Astrocyte of the spinal cord (primary cell): ENCODE results near the gene OR7G2.
"Not testable (repeated sequence)": the region's sequence is repeated elsewhere in the genome, so short reads cannot be mapped to it uniquely, and the experiment has no call there.

ENCODE experiments used
- DNase-seq: peaks from one replicate; pipeline ENCODE4 v3.0.0; 2011; ENCODE audit warnings: low read depth, low spot score
- H3K4me3 ChIP-seq: 2 replicates; pipeline ENCODE4 v1.5.1; 2011; ENCODE audit warnings: low read depth, mild to moderate bottlenecking, low read length, moderate library complexity
- in situ Hi-C: cut with HindIII; loops from 2 replicates; pipeline ENCODE4 v1.10.0; 2017; ENCODE audit warnings: low sequenced_read_pairs
- TF ChIP-seq, protein P1 (sequence below): IDR thresholded peaks from 2 replicates; pipeline ENCODE4 v1.5.1; 2012; ENCODE audit warnings: low read depth, mild to moderate bottlenecking, low read length, inconsistent platforms

OR7G2 gene

DNA sequence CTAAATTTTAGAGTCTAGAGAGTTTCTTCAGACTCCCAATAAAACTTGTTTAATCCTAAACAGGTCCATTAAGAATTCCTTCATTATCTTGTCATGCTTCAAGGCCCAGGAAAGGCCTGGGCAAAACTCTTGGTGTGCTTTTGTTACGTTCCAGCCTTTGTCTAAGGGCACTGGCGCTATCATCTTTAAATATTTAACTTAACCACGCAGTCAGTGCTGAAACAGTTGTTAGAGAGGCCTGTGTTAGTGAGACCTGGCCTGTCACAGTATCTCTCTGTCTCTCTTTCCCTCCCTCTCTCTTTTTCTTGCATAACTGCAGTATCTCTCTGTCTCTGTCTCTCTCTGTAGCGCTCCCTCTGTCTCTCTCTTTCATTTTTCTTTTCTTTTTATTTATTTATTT, 28.6 kb downstream of the OR7G2 start:
- in situ Hi-C loops, result no loop called here
- H3K4me3 ChIP-seq, result no peak overlapping the region
- TF ChIP-seq, protein P1, sequence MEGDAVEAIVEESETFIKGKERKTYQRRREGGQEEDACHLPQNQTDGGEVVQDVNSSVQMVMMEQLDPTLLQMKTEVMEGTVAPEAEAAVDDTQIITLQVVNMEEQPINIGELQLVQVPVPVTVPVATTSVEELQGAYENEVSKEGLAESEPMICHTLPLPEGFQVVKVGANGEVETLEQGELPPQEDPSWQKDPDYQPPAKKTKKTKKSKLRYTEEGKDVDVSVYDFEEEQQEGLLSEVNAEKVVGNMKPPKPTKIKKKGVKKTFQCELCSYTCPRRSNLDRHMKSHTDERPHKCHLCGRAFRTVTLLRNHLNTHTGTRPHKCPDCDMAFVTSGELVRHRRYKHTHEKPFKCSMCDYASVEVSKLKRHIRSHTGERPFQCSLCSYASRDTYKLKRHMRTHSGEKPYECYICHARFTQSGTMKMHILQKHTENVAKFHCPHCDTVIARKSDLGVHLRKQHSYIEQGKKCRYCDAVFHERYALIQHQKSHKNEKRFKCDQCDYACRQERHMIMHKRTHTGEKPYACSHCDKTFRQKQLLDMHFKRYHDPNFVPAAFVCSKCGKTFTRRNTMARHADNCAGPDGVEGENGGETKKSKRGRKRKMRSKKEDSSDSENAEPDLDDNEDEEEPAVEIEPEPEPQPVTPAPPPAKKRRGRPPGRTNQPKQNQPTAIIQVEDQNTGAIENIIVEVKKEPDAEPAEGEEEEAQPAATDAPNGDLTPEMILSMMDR, result no peak
- DNase-seq, result no peak

DNA sequence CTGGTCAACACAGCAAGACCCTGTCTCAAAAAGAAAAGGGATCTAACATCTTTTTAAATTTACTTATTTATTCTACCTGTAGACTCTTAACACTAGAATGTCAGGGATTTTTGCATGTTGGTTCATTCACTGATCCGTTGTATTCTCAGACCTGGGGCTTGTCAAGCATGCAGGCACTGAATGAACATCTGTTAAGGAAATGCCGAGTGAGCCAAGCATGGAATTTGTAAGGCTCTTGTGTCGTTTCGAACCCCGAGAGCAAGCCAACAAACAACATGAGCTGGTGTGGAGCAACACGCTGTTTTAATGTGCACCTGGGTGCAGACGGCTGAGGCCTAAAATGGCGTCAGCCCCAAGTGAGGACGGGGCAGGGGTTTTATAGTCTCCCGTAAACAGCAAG, 30.4 kb downstream of the OR7G2 start:
- no peak for DNase-seq
- in situ Hi-C loops, result no loop called here
- TF ChIP-seq, protein P1, result no peak
- no peak overlapping the region for H3K4me3 ChIP-seq

DNA sequence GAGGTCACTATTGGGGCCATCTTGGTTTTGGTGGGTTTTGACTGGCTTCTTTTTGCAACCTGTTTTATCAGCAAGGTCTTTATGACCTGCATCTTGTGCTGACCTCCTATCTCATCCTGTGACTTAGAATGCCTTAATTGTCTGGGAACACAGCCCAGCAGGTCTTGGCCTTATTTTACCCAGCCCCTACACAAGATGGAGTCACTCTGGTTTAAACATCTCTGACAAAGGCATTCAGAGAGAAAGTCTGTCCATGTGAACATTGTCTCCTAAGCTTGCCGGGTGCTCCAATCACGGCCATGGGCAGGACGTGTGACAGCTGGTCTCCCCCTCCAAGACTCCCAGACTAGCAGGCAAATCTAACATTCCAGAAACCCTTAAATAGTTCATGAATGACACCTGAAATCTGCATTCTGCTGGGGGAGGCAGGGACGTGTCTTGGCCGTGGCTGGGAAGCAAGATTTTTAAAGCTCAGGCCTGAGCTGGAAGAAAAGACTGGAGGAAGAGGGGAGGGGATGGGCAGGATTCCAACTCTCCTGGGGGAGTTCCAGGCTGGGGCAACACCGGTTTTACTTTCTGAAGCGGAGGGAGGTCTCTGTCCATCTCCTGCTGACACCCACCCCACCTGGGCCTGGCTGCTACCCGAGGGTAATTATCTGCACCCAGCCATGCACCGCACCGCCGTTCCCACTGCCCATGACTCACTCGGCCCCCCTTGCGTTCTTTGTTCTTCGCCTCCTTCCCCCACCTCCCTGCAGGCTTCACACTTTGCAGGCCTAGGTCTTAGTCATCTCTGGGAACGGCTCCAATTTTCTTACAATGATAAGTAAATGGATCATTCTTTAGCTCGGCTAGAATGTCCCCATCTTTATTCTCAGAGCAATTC, 32.0 kb downstream of the OR7G2 start:
- in situ Hi-C loops, result no loop called here
- peak; percentile 98 for DNase-seq
- TF ChIP-seq, protein P1, result no peak
- no peak overlapping the region for H3K4me3 ChIP-seq

DNA sequence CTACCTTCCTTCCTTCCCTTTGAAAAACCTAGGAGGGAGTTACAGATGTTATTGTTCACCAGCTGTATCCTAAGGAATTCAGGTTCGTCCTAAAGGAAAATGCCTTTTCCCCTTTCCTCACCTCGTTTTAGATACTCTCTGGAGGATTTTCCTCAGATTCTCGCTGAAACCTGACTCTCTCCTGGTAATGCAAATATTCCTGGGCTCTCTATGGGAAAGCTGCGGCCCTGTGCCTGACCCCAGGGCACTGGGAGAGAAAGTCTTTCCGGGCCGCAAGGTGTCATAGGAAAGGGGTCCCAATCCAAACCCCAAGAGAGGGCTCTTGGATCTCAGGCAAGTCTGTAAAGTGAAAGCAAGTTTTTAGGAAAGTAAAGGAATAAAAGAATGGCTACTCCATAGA, 33.5 kb downstream of the OR7G2 start:
- no peak for DNase-seq
- in situ Hi-C loops, result no loop called here
- TF ChIP-seq, protein P1, result no peak
- H3K4me3 ChIP-seq, result no peak overlapping the region

DNA sequence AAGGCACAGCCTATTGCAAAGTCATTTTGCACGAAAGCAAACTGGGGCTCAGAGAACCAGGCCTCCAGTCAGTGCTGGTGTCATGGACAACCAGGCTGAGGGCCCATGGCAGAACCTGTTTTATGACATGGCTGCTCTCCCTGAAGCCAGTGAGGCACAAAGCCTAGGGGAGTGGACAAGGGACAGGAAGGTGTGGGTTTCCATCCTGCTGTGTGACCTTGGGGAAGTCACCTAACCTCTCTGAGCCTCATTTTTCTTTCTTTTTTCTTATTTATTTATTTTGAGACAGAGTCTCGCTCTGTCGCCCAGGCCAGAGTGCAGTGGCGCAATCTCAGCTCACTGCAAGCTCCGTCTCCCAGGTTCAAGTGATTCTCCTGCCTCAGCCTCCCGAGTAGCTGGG, 35.6 kb downstream of the OR7G2 start:
- DNase-seq, H3K4me3 ChIP-seq, in situ Hi-C loops: not testable (repeated sequence)

DNA sequence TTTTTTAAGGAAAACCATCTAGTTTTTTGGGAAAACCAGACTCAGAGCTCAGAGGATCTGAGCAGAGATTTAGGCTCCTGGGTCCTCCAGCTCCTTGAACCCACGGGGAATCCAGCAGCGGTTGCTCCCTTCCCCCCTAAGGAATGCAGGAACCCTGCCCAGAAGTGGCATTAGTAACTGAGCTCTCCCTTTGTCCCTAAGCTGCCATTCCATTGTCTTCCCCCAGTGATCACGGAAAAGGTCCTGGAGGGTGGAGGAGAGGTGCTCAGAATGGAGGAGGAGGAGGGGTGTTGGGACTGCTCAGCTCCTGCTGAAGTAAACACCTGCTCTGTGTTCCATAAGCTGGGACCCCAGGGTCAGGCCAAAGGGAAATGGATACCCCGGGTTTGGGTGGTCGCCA, 37.2 kb downstream of the OR7G2 start:
- DNase-seq, result no peak
- TF ChIP-seq, protein P1, result no peak
- in situ Hi-C loops, result no loop called here
- no peak overlapping the region for H3K4me3 ChIP-seq

DNA sequence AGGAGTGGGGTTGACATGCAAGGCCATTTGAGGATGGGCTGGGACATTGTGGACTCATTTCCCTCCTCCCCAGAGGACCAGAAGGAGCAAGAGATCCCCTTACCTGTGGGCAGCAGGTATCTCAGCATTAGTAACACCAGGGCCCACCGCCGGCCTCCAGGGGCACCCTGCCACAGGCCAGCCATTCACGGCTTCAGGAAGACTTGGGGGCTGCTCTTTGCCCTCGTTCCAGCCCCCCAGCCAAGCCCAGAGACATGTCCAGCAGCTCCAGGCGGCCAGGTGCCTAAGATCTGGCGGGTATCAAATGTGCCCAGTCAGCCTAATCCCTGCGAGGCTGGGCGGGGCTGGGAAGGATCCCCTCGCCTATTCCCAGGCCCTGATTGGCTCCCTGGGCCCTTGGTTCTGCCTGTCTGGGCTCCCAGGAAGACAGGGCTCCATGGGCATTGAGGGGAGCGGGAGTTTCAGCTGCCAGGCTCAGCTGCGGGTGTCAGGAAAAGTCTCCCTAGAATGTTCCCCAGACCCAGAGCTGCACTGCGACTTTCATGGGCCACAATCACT, 41.7 kb downstream of the OR7G2 start:
- in situ Hi-C loops, result no loop called here
- H3K4me3 ChIP-seq, result no peak overlapping the region
- no peak for DNase-seq
- TF ChIP-seq, protein P1, result no peak
